GM23338 (cell line): ENCODE data around the gene SPECC1.

ENCODE experiments used
- CREB1 ChIP-seq: fragments of 250-450 bp; sonication (Bioruptor Pico); IDR thresholded peaks from 2 replicates; pipeline ENCODE4 v1.5.0; 2020; ENCODE audit warnings: low read depth, mild to moderate bottlenecking, moderate library complexity
- CTCF ChIP-seq, 2 experiments: fragments of 200-600 bp in 1 of 2; sonication (generic) in 1 of 2; conservative IDR thresholded peaks; 2 replicates each; pipeline versions ENCODE4 v1.5.1 to v1.6.1; 2016 to 2017; ENCODE audit warnings: antibody characterized with exemption in 2 of 2, low read depth in 2 of 2, mild to moderate bottlenecking in 2 of 2, moderate library complexity in 1 of 2
- ETS1 ChIP-seq: IDR thresholded peaks from 2 replicates; pipeline ENCODE4 v1.6.1; 2016; ENCODE audit warnings: antibody characterized with exemption
- EZH2 ChIP-seq: fragments of 200-600 bp; sonication (generic); IDR thresholded peaks from one replicate; pipeline ENCODE4 v1.8.0; 2017; ENCODE audit warnings: antibody characterized with exemption, mild to moderate bottlenecking, low read depth; ENCODE audit not compliant: unreplicated experiment
- JUNB ChIP-seq: IDR thresholded peaks from one replicate; pipeline ENCODE4 v1.6.1; 2016; ENCODE audit warnings: antibody characterized with exemption; ENCODE audit not compliant: unreplicated experiment
- POLR2AphosphoS5 ChIP-seq: IDR thresholded peaks from 2 replicates; pipeline ENCODE4 v1.6.1; 2016; ENCODE audit warnings: antibody characterized with exemption, low read depth
- REST ChIP-seq: IDR thresholded peaks from one replicate; pipeline ENCODE4 v1.6.1; 2018; ENCODE audit warnings: antibody characterized with exemption; ENCODE audit not compliant: unreplicated experiment

- TF ChIP-seq CTCF (conservative IDR thresholded peaks at IDR 0.05; ENCODE audit: low read depth in 2 of 2) (no peak), CREB1 (CRISPR knock-in tag) (no peak), EZH2 (no peak), POLR2AphosphoS5 (no peak), REST (no peak), JUNB (no peak), ETS1 (no peak)
Measured at GRCh38 chr17:20180661-20181060, 171.5 kb downstream of the SPECC1 start.
